Measurements from ENCODE around the gene PAIP1. TPM values are rescaled to one million over a fixed set of nuclear protein-coding genes. Genes with fewer than 3 reads are reported as not detected.
A peak's percentile ranks its signal among the peaks of the same experiment; 100 is the strongest.

Gene PAIP1, protein sequence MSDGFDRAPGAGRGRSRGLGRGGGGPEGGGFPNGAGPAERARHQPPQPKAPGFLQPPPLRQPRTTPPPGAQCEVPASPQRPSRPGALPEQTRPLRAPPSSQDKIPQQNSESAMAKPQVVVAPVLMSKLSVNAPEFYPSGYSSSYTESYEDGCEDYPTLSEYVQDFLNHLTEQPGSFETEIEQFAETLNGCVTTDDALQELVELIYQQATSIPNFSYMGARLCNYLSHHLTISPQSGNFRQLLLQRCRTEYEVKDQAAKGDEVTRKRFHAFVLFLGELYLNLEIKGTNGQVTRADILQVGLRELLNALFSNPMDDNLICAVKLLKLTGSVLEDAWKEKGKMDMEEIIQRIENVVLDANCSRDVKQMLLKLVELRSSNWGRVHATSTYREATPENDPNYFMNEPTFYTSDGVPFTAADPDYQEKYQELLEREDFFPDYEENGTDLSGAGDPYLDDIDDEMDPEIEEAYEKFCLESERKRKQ
- total RNA-seq (140 and 151 TPM in 2 replicates), polyA plus RNA-seq (298 and 341 TPM in 2 replicates)

DNA sequence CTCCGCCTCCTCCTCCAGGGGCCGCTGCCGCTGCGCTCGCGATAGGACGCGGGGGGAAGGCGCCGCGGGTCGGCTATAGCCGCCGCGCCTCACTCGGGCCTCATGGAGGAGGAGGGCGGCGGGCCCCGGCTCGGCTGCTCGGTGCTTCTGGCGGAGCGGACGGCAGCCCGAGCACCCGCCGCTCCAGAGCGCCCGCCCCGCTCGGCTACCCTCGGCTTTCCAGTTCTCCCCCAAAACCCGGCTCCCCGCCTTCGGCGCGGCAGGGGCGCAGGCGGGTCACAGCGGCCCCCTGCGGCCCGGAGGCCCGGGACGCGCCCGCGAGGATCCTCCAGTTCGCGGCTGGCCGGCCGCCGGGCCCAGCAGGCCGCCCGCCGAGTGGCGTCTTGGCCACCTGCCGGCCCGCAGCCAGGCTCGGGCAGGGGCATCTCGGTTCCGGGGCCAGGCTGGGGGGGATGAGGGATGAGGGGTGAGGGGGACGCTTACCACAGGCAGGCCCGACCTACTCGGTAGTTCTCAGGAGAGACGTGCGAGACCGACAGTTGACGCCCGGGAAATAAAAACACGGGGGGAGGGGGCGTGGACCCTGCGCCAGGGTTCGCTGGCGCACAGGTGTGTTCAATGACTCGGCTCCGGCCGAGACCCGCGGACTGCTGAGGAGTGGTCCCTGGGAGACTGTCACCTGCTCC lies at the start of gene PAIP1:
Gene PAIP1 (minus strand): TSS at position 221 of the 686 bp plus-strand sequence. CDS start 231 bp downstream, outside the sequence.
- DNase-seq (ENCODE audit: low read depth in 1 of 2, low spot score in 1 of 2): peak; percentile 91 to 93
- Histone ChIP-seq H3K36me3 (peaks cover 14% of the 10 kb centered on the region), H3K27me3 (no peaks in the 10 kb centered on the region), H3K4me1 (ENCODE audit: low read depth) (peaks cover 48% of the 10 kb centered on the region), H3K4me3 (peak within 1 kb of the TSS; percentile 69), H3K27ac (peak within 1 kb of the TSS; percentile 99), H3K9me3 (ENCODE audit: low read depth) (no peaks in the 10 kb centered on the region)
- TF ChIP-seq, protein P1, sequence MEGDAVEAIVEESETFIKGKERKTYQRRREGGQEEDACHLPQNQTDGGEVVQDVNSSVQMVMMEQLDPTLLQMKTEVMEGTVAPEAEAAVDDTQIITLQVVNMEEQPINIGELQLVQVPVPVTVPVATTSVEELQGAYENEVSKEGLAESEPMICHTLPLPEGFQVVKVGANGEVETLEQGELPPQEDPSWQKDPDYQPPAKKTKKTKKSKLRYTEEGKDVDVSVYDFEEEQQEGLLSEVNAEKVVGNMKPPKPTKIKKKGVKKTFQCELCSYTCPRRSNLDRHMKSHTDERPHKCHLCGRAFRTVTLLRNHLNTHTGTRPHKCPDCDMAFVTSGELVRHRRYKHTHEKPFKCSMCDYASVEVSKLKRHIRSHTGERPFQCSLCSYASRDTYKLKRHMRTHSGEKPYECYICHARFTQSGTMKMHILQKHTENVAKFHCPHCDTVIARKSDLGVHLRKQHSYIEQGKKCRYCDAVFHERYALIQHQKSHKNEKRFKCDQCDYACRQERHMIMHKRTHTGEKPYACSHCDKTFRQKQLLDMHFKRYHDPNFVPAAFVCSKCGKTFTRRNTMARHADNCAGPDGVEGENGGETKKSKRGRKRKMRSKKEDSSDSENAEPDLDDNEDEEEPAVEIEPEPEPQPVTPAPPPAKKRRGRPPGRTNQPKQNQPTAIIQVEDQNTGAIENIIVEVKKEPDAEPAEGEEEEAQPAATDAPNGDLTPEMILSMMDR (IDR thresholded peaks at IDR 0.05; ENCODE audit: low read depth, low read length): peak; percentile 52

DNA sequence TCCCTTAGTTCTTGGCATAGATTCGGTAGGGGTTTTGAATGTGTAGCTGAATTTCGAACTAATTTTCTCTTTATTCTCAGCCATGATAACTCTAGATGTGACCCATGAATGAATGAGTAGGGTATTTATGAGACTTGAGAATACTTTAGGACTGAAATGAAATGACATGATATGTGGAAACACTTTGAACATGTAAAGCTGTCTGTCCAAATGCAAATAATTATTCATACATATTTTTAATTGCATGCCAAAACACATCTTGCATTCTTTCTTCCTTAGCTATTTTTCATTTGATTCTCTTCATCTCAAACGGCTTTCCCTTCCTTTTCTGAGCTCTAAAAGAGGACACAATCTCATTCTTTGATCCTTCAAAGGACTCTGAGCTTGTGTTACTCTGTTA lies 49.5 kb upstream of the PAIP1 start:
- no peaks in the 10 kb centered on the region for H3K27me3 ChIP-seq
- peaks cover 14% of the 10 kb centered on the region for H3K36me3 ChIP-seq
- TF ChIP-seq, protein P1 (IDR thresholded peaks at IDR 0.05; ENCODE audit: low read depth, low read length): no peak
- H3K9me3 ChIP-seq (ENCODE audit: low read depth): no peaks in the 10 kb centered on the region
- no peak overlapping the region for H3K4me3 ChIP-seq
- H3K27ac ChIP-seq: no peak overlapping the region
- no peak for DNase-seq (ENCODE audit: low read depth in 1 of 2, low spot score in 1 of 2)
- H3K4me1 ChIP-seq (ENCODE audit: low read depth): peaks cover 13% of the 10 kb centered on the region

DNA sequence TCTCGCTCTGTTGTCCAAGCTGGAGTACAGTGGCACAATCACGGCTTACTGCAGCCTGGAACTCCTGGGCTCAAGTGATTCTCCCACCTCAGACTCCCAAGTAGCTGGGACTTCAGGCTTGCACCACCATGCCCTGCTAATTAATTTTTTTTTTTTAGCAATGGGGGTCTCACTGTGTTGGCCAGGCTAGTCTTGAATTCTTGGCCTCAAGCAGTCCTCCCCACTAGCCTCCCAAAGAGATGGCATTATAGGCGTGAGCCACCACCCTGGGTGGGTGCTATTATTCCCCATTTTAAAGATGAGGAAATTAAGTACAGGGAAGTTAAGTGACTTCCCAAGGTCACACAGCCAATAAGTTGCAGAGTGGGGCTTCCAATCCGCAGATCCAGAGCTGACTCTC lies 47.8 kb upstream of the PAIP1 start:
- H3K36me3 ChIP-seq: peaks cover 6% of the 10 kb centered on the region
- H3K4me1 ChIP-seq (ENCODE audit: low read depth): peaks cover 30% of the 10 kb centered on the region
- H3K9me3 ChIP-seq (ENCODE audit: low read depth): no peaks in the 10 kb centered on the region
- H3K27ac ChIP-seq: no peak overlapping the region
- TF ChIP-seq, protein P1 (IDR thresholded peaks at IDR 0.05; ENCODE audit: low read depth, low read length): no peak
- H3K4me3 ChIP-seq: no peak overlapping the region
- no peak for DNase-seq (ENCODE audit: low read depth in 1 of 2, low spot score in 1 of 2)
- no peaks in the 10 kb centered on the region for H3K27me3 ChIP-seq

DNA sequence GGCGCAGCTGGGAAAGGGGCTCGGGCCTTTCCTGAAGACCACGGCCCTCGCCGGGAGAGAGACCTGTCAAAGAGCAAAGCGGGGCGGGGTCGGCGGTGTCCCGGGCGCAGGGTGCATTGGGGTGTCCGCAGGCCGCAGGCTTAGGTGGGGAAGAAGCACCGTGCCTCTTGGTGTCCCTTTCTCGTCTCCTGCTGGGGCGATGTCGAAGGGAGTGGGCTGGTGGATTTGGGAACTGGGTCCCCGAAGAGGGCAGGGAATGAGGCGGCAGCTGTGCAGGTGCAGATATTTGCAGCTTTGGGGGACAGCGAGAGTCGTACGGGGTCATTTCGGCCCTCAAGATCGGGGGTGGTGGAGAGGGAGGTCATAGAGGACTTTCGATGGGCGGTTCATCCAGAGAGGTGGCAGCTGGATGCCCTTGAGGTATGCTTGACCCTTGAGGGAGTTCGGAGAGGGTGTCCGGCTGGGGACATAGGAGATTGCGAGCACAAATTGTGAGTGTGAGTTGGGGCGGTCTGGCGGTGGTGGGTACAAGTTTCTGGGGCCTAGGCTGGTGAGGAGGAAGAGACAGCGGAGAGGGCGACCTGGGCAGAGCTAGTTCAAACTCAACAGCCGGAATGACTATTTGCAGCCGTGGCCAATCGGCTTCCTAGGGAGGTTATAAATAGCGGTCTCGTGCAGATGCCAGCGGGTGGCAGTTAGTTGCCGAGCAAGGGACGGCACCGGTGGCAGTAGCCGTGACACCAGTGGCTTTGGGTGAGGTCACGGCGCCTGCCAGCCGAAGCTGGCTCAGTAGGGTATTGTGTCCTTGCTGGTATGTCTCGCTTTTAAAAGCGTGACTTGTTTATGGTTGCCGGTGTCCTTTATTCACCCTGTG lies 46.7 kb upstream of the PAIP1 start:
- H3K27me3 ChIP-seq: no peaks in the 10 kb centered on the region
- peak overlapping the region; percentile 91 for H3K27ac ChIP-seq
- no peaks in the 10 kb centered on the region for H3K36me3 ChIP-seq
- DNase-seq (ENCODE audit: low read depth in 1 of 2, low spot score in 1 of 2): peak; percentile 29 to 76
- peaks cover 31% of the 10 kb centered on the region for H3K4me1 ChIP-seq (ENCODE audit: low read depth)
- H3K9me3 ChIP-seq (ENCODE audit: low read depth): no peaks in the 10 kb centered on the region
- TF ChIP-seq, protein P1 (IDR thresholded peaks at IDR 0.05; ENCODE audit: low read depth, low read length): no peak
- H3K4me3 ChIP-seq: peak overlapping the region; percentile 50
